GM12891 (cell line): ENCODE data around the gene CARS1.

Source experiments
- DNase-seq: peaks from one replicate; pipeline ENCODE4 v3.0.0; 2011; ENCODE audit warnings: low spot score; ENCODE audit not compliant: insufficient read length
- FAIRE-seq: peaks from 2 replicates; lab custom pipeline; 2011; peaks lifted over from hg19 to GRCh38; lab: Jason Lieb, UNC
- PAX5 ChIP-seq: IDR thresholded peaks from 2 replicates; pipeline ENCODE4 v1.6.1; 2011; ENCODE audit warnings: low read length, moderate library complexity, mild to moderate bottlenecking; ENCODE audit not compliant: insufficient read depth, severe bottlenecking
- POLR2A ChIP-seq: IDR thresholded peaks from 2 replicates; pipeline ENCODE4 v1.6.1; 2011; ENCODE audit warnings: low read depth, low read length, control low read depth
- POLR2AphosphoS5 ChIP-seq: IDR thresholded peaks from 2 replicates; pipeline ENCODE4 v1.6.1; 2011; ENCODE audit warnings: low read depth, low read length, control low read depth
- POU2F2 ChIP-seq: IDR thresholded peaks from 2 replicates; pipeline ENCODE4 v1.6.1; 2011; ENCODE audit warnings: low read depth, mild to moderate bottlenecking, control low read depth, low read length, moderate library complexity
- SPI1 ChIP-seq: IDR thresholded peaks from 2 replicates; pipeline ENCODE4 v1.6.1; 2011; ENCODE audit warnings: low read depth, low read length, control low read depth
- TAF1 ChIP-seq: IDR thresholded peaks from 2 replicates; pipeline ENCODE4 v1.6.1; 2011; ENCODE audit warnings: low read depth, low read length, control low read depth

The CARS1 gene

GRCh38 chr11:3096909-3097530, 39.8 kb upstream of the CARS1 start:
- TF ChIP-seq PAX5 (no peak), TAF1 (no peak), POU2F2 (no peak), POLR2A (no peak), SPI1 (no peak), POLR2AphosphoS5 (no peak)
- no peak for FAIRE-seq
- DNase-seq = no peak

- FAIRE-seq = no peak
- DNase-seq = no peak
- TF ChIP-seq TAF1 (no peak), PAX5 (no peak), SPI1 (no peak), POLR2AphosphoS5 (no peak), POLR2A (no peak), POU2F2 (no peak)
Observed at GRCh38 chr11:3095712-3096361, 38.6 kb upstream of the CARS1 start.

- TF ChIP-seq POLR2A (no peak), SPI1 (no peak), PAX5 (no peak), POU2F2 (no peak), TAF1 (no peak)
- DNase-seq (no peak), FAIRE-seq (no peak)
Observed at GRCh38 chr11:3094223-3094824, 37.1 kb upstream of the CARS1 start.

- TF ChIP-seq SPI1 = no peak
- DNase-seq = no peak
- FAIRE-seq = no peak
Observed at GRCh38 chr11:3093281-3094191, 36.3 kb upstream of the CARS1 start.

GRCh38 chr11:3092603-3093141, 35.4 kb upstream of the CARS1 start:
- FAIRE-seq (no peak), DNase-seq (peak; percentile 19)
- TF ChIP-seq POU2F2 (no peak), SPI1 (no peak), PAX5 (no peak), POLR2A (no peak), POLR2AphosphoS5 (no peak), TAF1 (no peak)

GRCh38 chr11:3091846-3092602, 34.8 kb upstream of the CARS1 start:
- FAIRE-seq (peak; percentile 96), DNase-seq (peak; percentile 97)
- TF ChIP-seq TAF1 (no peak), SPI1 (0 out of 2 replicates have a peak, but pooled peaks have one; percentile 27)

- TF ChIP-seq SPI1 = no peak
- TF ChIP-seq TAF1 = no peak
- TF ChIP-seq POLR2A = no peak
- TF ChIP-seq POU2F2 = no peak
- no peak for TF ChIP-seq POLR2AphosphoS5
- TF ChIP-seq PAX5 = no peak
- FAIRE-seq (no peak), DNase-seq (peak; percentile 19)
Observed at GRCh38 chr11:3091081-3091845, 34.0 kb upstream of the CARS1 start.

GRCh38 chr11:3090096-3090901, 33.1 kb upstream of the CARS1 start:
- DNase-seq (peak; percentile 14), FAIRE-seq (no peak)
- TF ChIP-seq POU2F2 = no peak
- no peak for TF ChIP-seq SPI1
- TF ChIP-seq POLR2AphosphoS5 = no peak
- TF ChIP-seq PAX5 = no peak
- no peak for TF ChIP-seq POLR2A
- no peak for TF ChIP-seq TAF1
